ENCODE measurements around the gene NAA35.
"Not testable (repeated sequence)": the region's sequence is repeated elsewhere in the genome, so short reads cannot be mapped to it uniquely, and the experiment has no call there.

Gene NAA35

GRCh38 chr9:85949586-85950335 is 8.8 kb downstream of the NAA35 start:
- DNase-seq = no peak

- no peak for DNase-seq
These were observed 19.0 kb downstream of the NAA35 start for GRCh38 chr9:85959955-85960354.

- no peak for DNase-seq
These were observed 19.7 kb downstream of the NAA35 start for GRCh38 chr9:85960688-85961093.

- DNase-seq = no peak
These were observed 23.6 kb downstream of the NAA35 start for GRCh38 chr9:85964526-85964925.

- DNase-seq = no peak
These were observed 24.0 kb downstream of the NAA35 start for GRCh38 chr9:85964949-85965348.

GRCh38 chr9:85969727-85970126 is 28.8 kb downstream of the NAA35 start:
- no peak for DNase-seq

GRCh38 chr9:85971731-85972130 is 30.8 kb downstream of the NAA35 start:
- no peak for DNase-seq

- no peak for DNase-seq
These were observed 32.3 kb downstream of the NAA35 start for GRCh38 chr9:85973238-85973637.

- not testable (repeated sequence) for DNase-seq
These were observed 33.2 kb downstream of the NAA35 start for GRCh38 chr9:85974055-85974547.

GRCh38 chr9:85978496-85978895 is 37.5 kb downstream of the NAA35 start:
- DNase-seq = no peak

GRCh38 chr9:85981369-85981768 is 40.4 kb downstream of the NAA35 start:
- no peak for DNase-seq

GRCh38 chr9:85984457-85984856 is 43.5 kb downstream of the NAA35 start:
- no peak for DNase-seq

GRCh38 chr9:85987236-85987635 is 46.3 kb downstream of the NAA35 start:
- DNase-seq = no peak

- no peak for DNase-seq
These were observed 53.2 kb downstream of the NAA35 start for GRCh38 chr9:85994191-85994590.

- no peak for DNase-seq
These were observed 54.2 kb downstream of the NAA35 start for GRCh38 chr9:85995097-85995496.

- no peak for DNase-seq
These were observed 54.7 kb downstream of the NAA35 start for GRCh38 chr9:85995599-85995998.

GRCh38 chr9:86005253-86005775 is 64.4 kb downstream of the NAA35 start:
- no peak for DNase-seq

- DNase-seq = no peak
These were observed 68.2 kb downstream of the NAA35 start for GRCh38 chr9:86009133-86009532.

GRCh38 chr9:86020731-86021130 is 79.8 kb downstream of the NAA35 start:
- no peak for DNase-seq

GRCh38 chr9:86021166-86021565 is 80.2 kb downstream of the NAA35 start:
- no peak for DNase-seq

- no peak for DNase-seq
These were observed 81.8 kb downstream of the NAA35 start for GRCh38 chr9:86022687-86023266.

GRCh38 chr9:86027767-86028166 is 86.8 kb downstream of the NAA35 start:
- DNase-seq = no peak

GRCh38 chr9:86034863-86035734 is 94.2 kb downstream of the NAA35 start:
- DNase-seq = no peak

Measured in stimulated activated CD4-positive, alpha-beta T cell treated with anti-CD3 and anti-CD28 coated beads, Interleukin-4, amount 100 ng/mL, for 24 hours (primary cell).